Smooth muscle cell (in vitro differentiated cells): ENCODE measurements around the gene FAAH. TPM values are rescaled to one million over a fixed set of nuclear protein-coding genes. Genes with fewer than 3 reads are reported as not detected.

Experiments used
- DNase-seq: peaks from one replicate; lab custom pipeline; 2025; ENCODE audit not compliant: unreplicated experiment; lab: John Stamatoyannopoulos, UW
- H2AFZ ChIP-seq: fragments of 200-600 bp; sonication (generic); 2 replicates; pipeline ENCODE4 v1.6.0; 2016; ENCODE audit warnings: antibody characterized with exemption, low read depth, mild to moderate bottlenecking
- H3F3A ChIP-seq: fragments of 200-600 bp; sonication (generic); 2 replicates; pipeline ENCODE4 v1.6.0; 2017; ENCODE audit warnings: antibody characterized with exemption, low read depth
- H3K27ac ChIP-seq: fragments of 200-600 bp; sonication (generic); 2 replicates; pipeline ENCODE4 v1.5.1; 2016; ENCODE audit warnings: low read depth, mild to moderate bottlenecking
- H3K27me3 ChIP-seq: fragments of 200-600 bp; sonication (generic); 2 replicates; pipeline ENCODE4 v1.6.1; 2016; ENCODE audit warnings: low read depth, mild to moderate bottlenecking
- H3K36me3 ChIP-seq: fragments of 200-600 bp; sonication (generic); 2 replicates; pipeline ENCODE4 v1.5.1; 2016; ENCODE audit warnings: low read depth
- H3K4me1 ChIP-seq: fragments of 200-600 bp; sonication (generic); 2 replicates; pipeline ENCODE4 v1.5.1; 2016; ENCODE audit warnings: low read depth
- H3K4me2 ChIP-seq: fragments of 200-600 bp; sonication (generic); 2 replicates; pipeline ENCODE4 v1.6.0; 2016; ENCODE audit warnings: mild to moderate bottlenecking
- H3K4me3 ChIP-seq: fragments of 200-600 bp; sonication (generic); 2 replicates; pipeline ENCODE4 v1.5.1; 2016; ENCODE audit warnings: mild to moderate bottlenecking
- H3K79me2 ChIP-seq: fragments of 200-600 bp; sonication (generic); 2 replicates; pipeline ENCODE4 v1.6.0; 2016; ENCODE audit warnings: low read depth, mild to moderate bottlenecking
- H3K9ac ChIP-seq: fragments of 200-600 bp; sonication (generic); 2 replicates; pipeline ENCODE4 v1.6.0; 2016; ENCODE audit warnings: low read depth
- H3K9me3 ChIP-seq: fragments of 200-600 bp; sonication (generic); replicated peaks from 2 replicates; pipeline ENCODE4 v1.5.1; 2016; ENCODE audit warnings: low read depth
- H4K20me1 ChIP-seq: fragments of 200-600 bp; sonication (generic); 2 replicates; pipeline ENCODE4 v1.6.0; 2016; ENCODE audit warnings: low read depth
- WGBS: methylation state at CpG from one replicate; pipeline ENCODE4 v1.1.7; 2016; ENCODE audit warnings: low lambda C conversion rate; 5-methylcytosine and 5-hydroxymethylcytosine counted together
- polyA plus RNA-seq: library from polyadenylated mRNA; unstranded; fragments of >200 nt; fragmentation: Nextera tagmentation; extraction: Ambion mirVana; gene quantifications from 2 replicates; pipeline ENCODE4 v1.2.1, GENCODE V29; 2016
- total RNA-seq: library from RNA; depleted of rRNA; stranded (reverse); fragments of >200 nt; gene quantifications from 2 replicates; pipeline ENCODE4 v1.2.3, GENCODE V29; 2014
- TF ChIP-seq, protein P1 (sequence below): fragments of 200-600 bp; sonication (generic); IDR thresholded peaks from 2 replicates; pipeline ENCODE4 v1.5.1; 2017; ENCODE audit warnings: borderline replicate concordance, mild to moderate bottlenecking, antibody characterized with exemption; ENCODE audit not compliant: insufficient read depth, poor library complexity, severe bottlenecking

The FAAH gene
- total and polyA plus RNA-seq, 2 experiments from 2014 or later = 5.7 to 11.1 TPM

DNA sequence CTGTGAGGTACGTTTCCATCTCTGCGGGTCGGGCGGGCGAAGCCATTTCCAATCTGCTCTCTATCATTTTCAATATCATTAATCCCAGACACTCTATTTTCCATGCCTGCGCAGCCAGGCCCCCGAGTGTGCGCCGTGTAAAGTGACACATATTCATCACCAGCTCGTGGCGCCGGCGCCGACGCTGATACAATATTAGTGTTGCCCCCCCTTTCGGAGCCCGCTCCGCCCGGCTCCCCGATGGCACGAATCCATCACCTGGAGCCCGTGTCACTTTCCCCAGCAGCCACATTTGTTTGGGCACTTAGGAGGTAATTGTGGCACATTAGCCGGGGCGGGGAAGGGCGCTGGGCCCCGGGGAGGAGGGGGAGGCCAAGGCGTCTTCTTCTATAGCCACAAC lies 61.8 kb downstream of the FAAH start:
- TF ChIP-seq, protein P1, sequence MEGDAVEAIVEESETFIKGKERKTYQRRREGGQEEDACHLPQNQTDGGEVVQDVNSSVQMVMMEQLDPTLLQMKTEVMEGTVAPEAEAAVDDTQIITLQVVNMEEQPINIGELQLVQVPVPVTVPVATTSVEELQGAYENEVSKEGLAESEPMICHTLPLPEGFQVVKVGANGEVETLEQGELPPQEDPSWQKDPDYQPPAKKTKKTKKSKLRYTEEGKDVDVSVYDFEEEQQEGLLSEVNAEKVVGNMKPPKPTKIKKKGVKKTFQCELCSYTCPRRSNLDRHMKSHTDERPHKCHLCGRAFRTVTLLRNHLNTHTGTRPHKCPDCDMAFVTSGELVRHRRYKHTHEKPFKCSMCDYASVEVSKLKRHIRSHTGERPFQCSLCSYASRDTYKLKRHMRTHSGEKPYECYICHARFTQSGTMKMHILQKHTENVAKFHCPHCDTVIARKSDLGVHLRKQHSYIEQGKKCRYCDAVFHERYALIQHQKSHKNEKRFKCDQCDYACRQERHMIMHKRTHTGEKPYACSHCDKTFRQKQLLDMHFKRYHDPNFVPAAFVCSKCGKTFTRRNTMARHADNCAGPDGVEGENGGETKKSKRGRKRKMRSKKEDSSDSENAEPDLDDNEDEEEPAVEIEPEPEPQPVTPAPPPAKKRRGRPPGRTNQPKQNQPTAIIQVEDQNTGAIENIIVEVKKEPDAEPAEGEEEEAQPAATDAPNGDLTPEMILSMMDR = no peak
- H3K27ac ChIP-seq = no peak overlapping the region
- no peak for DNase-seq

GRCh38 chr1:46456411-46456963 lies 62.4 kb downstream of the FAAH start:
- H3K79me2 ChIP-seq = no peaks in the 10 kb centered on the region
- peaks cover 9% of the 10 kb centered on the region for H3K4me1 ChIP-seq
- no peak overlapping the region for H2AFZ ChIP-seq
- TF ChIP-seq, protein P1 = no peak
- no peak overlapping the region for H3K4me3 ChIP-seq
- peaks cover 89% of the 10 kb centered on the region for H3K27me3 ChIP-seq
- H4K20me1 ChIP-seq = no peaks in the 10 kb centered on the region
- H3F3A ChIP-seq = no peaks in the 10 kb centered on the region
- H3K36me3 ChIP-seq = no peaks in the 10 kb centered on the region
- no peak for DNase-seq
- no peak overlapping the region for H3K27ac ChIP-seq
- H3K4me2 ChIP-seq = no peak overlapping the region
- no peak overlapping the region for H3K9ac ChIP-seq
- H3K9me3 ChIP-seq = no peaks in the 10 kb centered on the region
- 85% methylated on average over 5 of the region's 5 CpGs for WGBS

More for the DNA sequence above, 61.8 kb downstream of the FAAH start:
- H3F3A ChIP-seq = no peaks in the 10 kb centered on the region
- peaks cover 89% of the 10 kb centered on the region for H3K27me3 ChIP-seq
- H3K9ac ChIP-seq = no peak overlapping the region
- H3K4me2 ChIP-seq = no peak overlapping the region
- H4K20me1 ChIP-seq = no peaks in the 10 kb centered on the region
- H3K4me1 ChIP-seq = peaks cover 9% of the 10 kb centered on the region
- no peak overlapping the region for H2AFZ ChIP-seq
- no peaks in the 10 kb centered on the region for H3K9me3 ChIP-seq
- WGBS = 93% methylated on average over 26 of the region's 27 CpGs
- no peaks in the 10 kb centered on the region for H3K79me2 ChIP-seq
- no peaks in the 10 kb centered on the region for H3K36me3 ChIP-seq
- H3K4me3 ChIP-seq = no peak overlapping the region

DNA sequence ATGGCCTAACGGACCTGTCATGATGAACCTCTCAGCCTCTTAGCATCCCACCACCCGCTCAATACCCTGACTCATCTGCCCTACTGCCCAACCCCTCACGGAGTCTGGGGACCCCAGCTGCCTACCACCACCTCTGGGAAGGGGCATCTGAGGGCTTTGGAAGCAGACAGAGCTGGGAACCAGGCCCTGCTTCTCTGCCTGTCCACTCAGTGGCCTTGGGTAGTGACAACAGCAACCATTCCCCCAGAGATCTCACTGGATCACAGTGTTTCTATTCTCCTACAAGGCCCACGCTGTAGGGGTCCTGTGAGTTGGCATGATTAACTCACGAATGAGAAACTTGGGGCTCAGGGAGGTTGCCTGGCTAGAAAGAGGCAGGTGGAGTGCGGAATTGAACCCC lies 63.1 kb downstream of the FAAH start:
- TF ChIP-seq, protein P1 = no peak
- Histone ChIP-seq H3K79me2 (no peaks in the 10 kb centered on the region), H3F3A (no peaks in the 10 kb centered on the region), H3K9me3 (no peaks in the 10 kb centered on the region), H3K4me2 (no peak overlapping the region), H2AFZ (no peak overlapping the region), H3K27me3 (peaks cover 85% of the 10 kb centered on the region), H3K4me3 (no peak overlapping the region), H3K9ac (no peak overlapping the region), H3K27ac (no peak overlapping the region), H3K36me3 (no peaks in the 10 kb centered on the region), H4K20me1 (no peaks in the 10 kb centered on the region), H3K4me1 (peaks cover 15% of the 10 kb centered on the region)
- 79% methylated on average over 6 of the region's 6 CpGs for WGBS
- no peak for DNase-seq

GRCh38 chr1:46458190-46458589 lies 64.1 kb downstream of the FAAH start:
- TF ChIP-seq, protein P1 = no peak
- Histone ChIP-seq H3K9ac (no peak overlapping the region), H3K4me1 (peaks cover 18% of the 10 kb centered on the region), H4K20me1 (no peaks in the 10 kb centered on the region), H3K4me2 (no peak overlapping the region), H3K36me3 (no peaks in the 10 kb centered on the region), H3K79me2 (no peaks in the 10 kb centered on the region), H3K27me3 (peaks cover 84% of the 10 kb centered on the region), H2AFZ (no peak overlapping the region), H3K9me3 (no peaks in the 10 kb centered on the region), H3K4me3 (no peak overlapping the region), H3K27ac (no peak overlapping the region), H3F3A (no peaks in the 10 kb centered on the region)
- 93% methylated on average over 4 of the region's 4 CpGs for WGBS
- no peak for DNase-seq
